CD4-positive, alpha-beta T cell treated with Interferon gamma for 1 hour (primary cell): ENCODE data around the gene MAGEA2B.
"Not testable (repeated sequence)": the region's sequence is repeated elsewhere in the genome, so short reads cannot be mapped to it uniquely, and the experiment has no call there.

Source experiments
- DNase-seq: peaks from one replicate; pipeline ENCODE4 v3.0.0-alpha.2; 2020

MAGEA2B gene

DNA sequence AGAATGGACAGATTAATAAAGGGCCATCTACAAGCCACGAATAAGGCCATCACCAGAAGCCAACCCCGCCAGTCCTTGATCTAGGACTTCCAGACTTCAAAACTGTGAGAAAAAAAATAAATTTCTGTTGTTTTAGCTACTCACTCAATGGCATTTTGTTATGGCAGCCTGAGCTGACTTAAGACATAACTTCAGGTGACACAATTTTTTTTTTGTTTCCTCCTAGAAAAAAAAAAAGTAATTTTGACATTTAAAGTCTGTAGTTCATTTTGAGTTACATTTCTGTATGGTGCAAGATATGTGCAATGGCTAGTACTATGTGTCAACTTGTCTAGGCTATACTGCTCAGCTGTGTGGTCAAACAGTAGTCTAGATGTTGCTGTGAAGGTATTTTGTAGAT lies 44.5 kb downstream of the MAGEA2B start, which contains the start of gene CSAG3:
CSAG3 (plus strand) TSS at position 301 of the 400 bp plus-strand sequence.
- not testable (repeated sequence) for DNase-seq

DNA sequence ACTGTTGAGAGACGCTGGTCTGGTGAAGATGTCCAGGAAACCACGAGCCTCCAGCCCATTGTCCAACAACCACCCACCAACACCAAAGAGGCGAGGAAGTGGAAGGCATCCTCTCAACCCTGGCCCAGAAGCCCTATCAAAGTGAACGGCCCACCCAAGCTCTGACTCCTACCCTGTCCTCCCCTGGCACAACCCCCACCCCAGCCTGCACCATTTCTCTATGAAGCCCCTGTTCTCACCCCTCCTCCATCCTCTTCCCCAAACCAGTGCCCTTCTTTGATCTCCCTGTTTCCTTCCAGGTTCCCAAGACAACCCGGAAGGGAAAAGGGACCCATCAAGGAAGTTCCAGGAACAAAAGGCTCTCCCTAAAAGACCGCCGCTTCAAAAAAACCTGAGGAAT lies 45.1 kb downstream of the MAGEA2B start:
- not testable (repeated sequence) for DNase-seq

DNA sequence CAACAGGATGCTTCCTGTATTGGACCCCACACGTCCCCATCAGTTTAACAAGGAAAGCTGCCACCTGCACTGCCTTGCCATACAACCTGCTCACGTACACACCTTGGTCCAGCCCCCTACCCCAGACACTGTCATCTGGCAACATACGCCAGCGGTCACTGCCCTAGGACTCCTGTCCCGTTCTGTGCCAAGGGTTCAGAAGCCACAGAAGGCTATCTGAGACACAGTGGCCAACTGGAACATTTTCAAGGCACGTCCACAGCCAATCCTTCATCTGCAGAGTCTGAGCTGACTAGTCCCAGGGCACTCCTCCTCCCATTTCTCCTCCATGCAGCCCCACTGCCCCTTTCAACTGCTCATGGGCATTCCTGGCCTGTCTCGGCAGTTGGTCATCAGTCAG lies 47.2 kb downstream of the MAGEA2B start:
- not testable (repeated sequence) for DNase-seq

DNA sequence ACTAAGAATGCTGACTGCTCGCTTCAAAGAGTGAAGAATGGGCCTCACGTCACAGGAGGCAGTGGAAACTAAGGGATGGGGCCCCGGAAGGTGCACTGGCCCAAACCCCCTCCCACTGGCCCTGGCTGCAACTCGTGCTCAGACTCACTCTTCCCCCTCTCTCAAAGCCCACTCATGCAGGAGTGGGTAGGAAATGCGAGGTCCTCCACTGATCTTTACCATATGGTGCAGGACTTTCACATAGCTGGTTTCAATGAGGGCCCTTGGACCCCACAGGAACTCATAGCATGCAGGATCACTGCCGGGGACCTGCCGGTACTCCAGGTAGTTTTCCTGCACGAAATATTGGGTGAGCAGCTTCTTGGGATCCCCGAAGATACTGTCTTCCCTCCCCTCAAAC lies 52.1 kb downstream of the MAGEA2B start:
- not testable (repeated sequence) for DNase-seq
